Measurements from ENCODE around the gene TNFRSF13B.

DNA sequence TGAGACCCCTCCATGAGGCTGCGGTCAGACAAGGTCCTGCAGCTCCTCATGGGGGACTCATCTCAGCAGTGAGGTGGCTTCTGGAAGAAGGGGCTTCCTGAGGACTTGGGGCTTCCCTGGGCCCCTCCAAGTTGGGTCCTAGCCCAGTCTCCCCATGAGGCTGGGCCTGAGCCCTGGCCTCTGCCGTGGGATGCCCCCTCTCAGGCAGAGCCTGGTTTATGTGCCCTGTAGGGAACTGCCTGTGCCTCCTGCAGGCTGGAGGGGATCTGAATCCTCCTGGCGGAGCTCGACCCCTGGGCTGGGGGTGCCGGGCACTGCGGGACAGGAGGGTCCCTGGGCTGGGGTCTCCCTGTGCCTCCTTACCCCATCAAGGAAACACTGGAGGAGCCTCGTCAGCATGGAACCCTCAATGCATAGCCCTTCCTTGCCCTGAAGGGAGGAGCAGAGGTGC is 45.8 kb downstream of the TNFRSF13B start:
- TF ChIP-seq, protein P1, sequence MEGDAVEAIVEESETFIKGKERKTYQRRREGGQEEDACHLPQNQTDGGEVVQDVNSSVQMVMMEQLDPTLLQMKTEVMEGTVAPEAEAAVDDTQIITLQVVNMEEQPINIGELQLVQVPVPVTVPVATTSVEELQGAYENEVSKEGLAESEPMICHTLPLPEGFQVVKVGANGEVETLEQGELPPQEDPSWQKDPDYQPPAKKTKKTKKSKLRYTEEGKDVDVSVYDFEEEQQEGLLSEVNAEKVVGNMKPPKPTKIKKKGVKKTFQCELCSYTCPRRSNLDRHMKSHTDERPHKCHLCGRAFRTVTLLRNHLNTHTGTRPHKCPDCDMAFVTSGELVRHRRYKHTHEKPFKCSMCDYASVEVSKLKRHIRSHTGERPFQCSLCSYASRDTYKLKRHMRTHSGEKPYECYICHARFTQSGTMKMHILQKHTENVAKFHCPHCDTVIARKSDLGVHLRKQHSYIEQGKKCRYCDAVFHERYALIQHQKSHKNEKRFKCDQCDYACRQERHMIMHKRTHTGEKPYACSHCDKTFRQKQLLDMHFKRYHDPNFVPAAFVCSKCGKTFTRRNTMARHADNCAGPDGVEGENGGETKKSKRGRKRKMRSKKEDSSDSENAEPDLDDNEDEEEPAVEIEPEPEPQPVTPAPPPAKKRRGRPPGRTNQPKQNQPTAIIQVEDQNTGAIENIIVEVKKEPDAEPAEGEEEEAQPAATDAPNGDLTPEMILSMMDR (IDR thresholded peaks at IDR 0.05): no peak
- TF ChIP-seq POLR2A (IDR thresholded peaks at IDR 0.05): no peak
- no peak for TF ChIP-seq POLR2AphosphoS5 (IDR thresholded peaks at IDR 0.05)

All from stomach (tissue), 4 donors.